ENCODE measurements around the gene SND1.

The SND1 gene

DNA sequence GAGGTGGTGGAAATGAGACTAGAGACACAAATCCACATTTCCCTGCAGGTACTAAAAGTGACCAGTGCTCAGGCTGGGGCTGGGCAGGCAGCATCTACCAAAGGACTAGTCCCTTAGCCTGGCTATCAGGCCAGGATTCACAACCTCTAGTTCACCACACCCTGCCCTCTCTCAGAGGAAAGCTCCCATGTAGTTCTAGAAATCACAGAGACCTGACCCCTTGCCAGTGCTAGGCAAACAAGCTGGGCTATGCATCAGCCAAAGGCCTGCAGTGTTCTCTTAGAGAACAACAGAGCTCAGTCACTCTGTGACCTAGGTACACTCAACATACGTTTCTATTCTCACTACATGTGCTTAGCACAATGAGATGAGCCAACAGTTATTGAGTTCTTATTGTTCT is 405.9 kb downstream of the SND1 start:
- no peak for DNase-seq

DNA sequence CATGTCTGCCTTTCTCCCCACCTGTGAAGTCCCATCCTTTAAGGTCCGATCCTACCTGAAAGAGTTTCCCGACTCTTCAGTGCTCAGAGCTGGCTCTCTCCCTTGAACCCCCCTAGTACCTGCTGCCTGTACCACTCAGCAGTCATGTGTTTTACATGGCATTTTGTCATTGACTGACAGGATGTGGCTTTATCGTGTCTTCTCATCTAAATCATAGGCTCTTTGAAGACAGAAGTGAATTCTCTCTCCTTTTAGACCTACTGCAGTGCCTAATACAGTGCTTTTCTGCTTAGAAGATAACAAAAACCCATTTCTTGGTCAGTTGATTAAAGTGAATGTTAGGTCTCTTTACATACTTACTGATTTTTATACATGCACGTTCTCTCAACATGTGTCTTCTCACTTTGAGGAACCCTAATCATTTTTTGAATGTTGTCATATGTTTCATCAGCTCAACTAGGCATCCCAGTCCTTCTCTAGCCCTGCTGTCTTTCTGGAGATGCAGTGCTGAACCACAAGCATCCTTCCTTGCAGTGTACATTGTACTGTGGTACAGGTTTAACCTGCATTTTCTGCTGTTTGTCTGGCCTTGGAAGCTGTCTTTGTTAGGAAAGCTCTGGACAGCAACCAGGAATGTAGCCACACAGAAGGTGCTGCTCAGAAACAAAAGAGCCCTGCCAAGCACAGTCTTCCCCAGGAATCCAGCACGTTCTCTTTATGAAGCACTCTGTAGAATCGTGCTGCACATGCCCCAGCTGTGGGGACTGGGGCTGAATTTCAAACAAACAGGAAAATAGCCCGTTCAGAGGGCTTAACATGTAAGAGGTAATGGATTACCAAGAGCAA is 407.4 kb downstream of the SND1 start:
- no peak for DNase-seq

DNA sequence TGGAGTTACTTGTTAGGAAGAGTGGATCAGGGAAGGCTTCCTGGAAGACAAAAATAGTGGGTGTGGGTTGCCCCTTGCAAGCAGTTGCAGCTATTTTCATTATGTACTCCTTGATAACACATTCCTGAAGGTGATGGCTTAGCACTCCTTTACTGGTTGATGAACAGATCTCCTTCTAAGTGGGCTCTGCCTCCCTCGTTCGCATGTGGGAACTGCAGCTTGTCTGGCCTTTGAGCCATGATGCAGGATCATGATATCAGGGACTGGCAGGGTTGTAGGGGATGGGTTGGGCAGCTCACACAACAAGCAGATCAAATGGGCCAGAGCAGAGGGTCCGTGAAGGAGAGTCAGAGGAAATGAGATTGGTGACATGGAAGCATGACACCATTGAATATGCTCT is 408.0 kb downstream of the SND1 start:
- no peak for DNase-seq

DNA sequence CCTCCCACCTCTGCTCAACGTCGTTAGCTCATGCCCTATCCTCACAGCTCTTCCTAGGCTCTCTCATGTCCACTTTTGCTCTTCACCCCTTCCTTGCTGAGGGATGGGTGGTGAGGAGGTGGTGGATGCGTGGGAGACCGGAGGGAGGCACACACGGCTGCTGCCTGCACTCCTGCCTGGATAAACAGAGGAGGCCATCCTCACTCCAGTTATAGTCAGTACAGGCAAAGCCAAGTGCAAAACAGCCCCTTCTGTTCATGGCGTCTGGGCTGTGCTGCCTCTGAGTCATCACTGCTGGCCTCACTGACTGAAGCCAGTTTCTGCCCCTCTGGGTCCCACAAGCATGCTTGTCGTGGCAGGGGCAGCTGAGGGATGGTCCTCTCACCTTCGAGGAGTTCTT is 411.1 kb downstream of the SND1 start:
- no peak for DNase-seq

DNA sequence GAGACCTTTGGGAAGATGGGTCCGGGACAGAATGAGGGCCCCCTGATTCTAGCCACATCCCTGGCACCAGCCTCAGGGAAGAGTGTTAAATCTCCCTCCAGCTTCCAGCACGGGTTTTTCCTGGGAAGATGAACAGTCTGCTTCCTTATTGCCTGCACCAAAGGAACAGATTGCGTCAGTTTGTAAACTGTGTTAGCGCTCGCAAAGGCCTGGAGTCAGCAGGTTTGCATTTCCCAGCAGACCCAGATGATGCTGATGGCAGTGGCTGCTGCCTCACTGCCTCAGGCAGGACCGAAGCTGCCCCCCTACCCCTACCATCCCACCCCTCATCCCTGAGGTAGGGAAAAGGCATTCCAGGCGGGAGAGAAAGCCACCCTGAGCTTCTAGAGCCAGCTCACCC is 413.9 kb downstream of the SND1 start:
- DNase-seq, result no peak

DNA sequence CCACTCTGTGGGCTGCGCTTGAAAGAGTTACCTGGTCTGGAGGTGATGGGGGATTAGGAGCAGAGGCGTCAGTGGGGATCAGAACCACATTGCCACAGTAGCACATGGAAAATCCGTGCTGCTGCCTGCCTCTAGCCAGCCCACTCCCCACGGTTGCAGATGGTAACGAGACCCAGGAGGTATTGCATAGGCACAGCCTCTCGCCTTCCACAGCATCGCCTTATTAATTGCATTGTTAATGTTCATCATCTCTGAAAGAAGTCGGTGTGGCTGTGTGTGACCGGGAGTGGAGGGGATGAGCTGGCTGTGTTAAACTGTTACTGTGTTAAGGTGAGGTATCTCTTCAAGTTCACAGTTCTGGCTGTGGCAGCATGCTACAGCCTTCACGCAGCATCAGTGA is 414.4 kb downstream of the SND1 start:
- no peak for DNase-seq

DNA sequence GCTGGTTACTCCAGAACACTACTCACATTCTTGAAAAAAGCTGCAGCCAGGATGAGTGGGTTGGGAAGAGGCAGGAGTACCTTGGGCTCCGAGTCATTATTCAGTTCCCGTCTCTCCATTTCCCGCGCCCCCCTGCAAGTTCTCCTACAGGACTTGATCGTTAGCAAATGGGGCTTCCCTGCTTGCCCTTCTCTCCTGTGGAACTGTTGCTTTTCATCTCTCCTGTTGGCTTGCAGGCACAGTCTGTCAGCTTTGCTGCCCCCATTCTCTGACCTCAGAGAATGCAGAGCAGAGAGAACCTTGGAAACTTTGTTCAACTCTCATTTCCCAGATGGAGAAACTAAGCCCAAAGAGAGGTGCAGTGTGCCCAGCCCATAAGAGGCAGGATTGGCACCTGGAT is 414.9 kb downstream of the SND1 start:
- no peak for DNase-seq

DNA sequence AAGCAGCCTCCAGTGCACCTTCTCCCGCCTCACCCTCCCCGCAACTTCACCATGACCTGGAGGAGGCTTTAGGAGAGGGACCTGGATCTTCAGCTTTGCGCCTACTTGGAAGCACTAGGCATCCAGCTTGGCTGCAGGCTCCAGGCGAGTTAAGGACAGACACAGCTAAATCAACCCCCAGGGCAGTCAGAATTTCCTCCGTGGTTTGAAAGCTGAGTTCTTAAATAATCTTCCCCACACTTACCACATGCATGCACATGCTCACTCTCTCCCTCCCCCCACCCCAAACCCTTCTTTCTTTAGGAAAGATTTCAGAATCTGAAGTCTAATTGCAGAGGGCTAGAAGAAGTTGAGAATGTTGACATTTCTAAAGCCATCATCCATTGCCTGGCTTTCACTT is 416.0 kb downstream of the SND1 start:
- peak; percentile 31 for DNase-seq

DNA sequence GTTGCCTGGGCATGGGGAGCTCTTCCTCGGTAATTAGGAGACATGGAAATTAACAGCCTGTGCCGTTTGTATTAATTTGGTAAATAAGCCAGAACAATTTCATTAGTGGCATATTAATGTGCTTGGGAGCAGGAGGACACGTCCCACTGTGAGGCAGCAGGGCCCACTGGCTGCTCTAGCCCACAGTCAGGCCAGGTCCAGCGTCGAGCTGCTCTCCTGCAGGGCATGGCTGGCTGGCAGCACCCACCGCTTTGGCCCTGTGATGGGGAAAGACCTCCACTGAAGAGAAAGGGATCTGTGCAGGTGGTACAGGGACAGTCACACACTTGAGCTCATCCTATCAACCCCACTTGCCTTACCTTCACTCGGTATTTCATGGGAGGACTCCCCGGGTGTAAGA is 416.8 kb downstream of the SND1 start:
- DNase-seq, result no peak

DNA sequence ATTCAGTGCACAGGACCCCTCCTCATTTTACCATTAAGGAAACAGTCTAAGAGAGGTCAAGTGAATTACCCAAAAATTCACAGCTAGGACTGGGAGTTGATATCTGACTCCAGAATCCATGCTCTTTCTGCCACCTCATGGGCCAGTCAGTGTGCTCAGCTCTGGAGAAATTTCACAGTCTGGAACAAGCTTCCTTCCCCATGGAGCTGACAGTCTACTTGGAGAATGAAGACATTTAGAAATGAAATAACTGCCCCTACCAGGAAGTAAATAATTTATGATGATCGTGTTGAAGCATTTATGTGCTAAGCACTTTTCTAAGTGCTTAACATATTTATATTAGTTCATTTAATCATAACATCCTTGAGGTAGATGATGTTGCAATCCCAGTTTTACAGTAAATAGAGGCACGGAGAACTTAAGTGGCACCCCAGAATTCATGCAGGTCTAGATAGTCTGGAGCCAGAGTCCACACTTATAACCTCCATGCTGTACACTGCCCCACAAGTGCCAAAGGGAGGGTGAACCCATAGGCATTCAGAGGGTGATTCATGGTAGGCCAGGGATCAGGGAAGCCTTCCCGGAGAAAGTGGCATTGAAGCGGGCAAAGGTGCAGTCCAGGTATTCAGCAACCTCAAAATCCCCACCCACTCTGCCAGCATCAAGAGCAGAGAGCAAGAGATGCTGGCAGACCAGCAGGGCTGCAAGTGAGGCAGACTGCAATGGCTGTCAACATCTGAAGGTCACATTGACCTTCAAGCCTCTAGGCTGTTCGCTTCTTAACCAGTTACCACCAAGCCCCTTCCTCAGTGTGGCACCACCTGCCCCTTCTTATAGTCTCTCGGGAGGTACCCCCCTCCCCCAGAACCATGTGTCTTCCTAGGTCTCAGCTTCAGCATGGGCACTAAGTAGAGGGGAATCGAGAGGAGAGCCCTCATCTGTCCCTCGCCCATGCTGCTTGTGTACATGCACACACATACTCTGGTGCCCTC is 417.7 kb downstream of the SND1 start:
- DNase-seq, result no peak

DNA sequence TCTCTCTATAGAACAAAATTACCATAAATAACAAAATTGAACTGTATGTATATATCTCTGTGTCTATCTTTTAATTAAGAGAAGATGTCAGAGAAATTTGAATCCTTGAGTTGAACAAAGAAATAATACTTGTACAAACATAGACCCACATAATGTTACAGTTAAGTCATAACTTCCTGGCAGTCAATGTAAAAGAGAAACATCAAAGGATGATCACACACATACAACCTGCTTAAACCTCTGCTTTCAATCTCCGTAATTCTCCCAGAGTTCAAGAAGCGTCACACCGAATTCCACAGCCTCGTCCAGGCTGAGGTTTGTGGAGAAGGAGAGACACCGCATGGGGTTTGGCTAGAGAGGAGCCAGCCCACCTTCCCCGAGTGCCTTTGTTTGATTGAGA is 419.4 kb downstream of the SND1 start:
- no peak for DNase-seq

DNA sequence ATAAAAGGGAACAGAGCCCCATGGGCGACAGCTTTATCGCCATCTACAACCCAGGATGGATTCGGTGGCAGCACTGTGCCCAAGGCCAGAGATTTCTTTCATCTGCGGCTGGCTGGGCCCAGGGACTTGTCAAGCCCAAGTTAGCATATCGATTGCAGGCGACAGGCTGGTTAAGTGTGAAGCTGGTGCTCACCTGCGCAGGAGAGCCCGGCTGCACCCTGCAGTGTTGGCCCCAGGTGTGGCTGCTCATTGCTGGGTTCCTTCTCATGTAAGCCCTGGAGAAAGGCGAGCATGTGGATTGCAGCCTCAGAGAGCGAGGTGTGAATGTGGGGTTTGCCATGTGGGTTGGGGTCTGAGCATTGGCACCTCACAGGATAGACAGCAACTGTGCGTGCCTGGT is 419.8 kb downstream of the SND1 start:
- no peak for DNase-seq

DNA sequence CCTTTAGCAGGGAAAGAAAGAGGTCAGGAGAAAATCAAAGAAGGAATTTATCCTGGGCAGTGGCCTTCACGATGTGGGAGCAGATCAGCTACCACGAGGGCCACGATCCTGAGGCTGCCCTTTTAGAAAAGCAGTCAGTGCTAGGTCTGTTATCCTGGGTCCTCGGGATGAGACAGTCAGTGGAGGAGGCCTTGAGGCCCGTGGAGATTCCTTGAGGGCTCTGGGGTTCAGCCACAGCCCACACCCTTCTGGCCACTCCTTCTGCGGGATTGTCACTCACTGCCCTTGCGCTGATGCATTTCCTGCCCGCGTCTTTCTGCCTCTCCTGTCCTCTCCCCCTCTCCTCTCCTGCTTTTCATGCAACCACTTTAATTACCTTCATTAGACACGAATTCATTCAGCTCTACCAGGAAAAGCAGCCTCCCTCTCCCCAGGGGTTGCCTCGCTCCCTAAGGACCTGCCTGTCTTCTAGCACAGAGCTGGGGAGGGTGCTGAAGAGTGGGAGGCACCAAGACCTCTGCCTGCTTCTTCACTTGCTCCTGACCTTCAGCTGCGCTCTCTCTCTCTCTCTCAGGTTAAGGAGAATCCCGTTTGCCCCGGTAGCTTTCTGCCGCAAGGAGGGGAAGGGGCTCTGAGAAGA is 421.8 kb downstream of the SND1 start:
- DNase-seq, result no peak

DNA sequence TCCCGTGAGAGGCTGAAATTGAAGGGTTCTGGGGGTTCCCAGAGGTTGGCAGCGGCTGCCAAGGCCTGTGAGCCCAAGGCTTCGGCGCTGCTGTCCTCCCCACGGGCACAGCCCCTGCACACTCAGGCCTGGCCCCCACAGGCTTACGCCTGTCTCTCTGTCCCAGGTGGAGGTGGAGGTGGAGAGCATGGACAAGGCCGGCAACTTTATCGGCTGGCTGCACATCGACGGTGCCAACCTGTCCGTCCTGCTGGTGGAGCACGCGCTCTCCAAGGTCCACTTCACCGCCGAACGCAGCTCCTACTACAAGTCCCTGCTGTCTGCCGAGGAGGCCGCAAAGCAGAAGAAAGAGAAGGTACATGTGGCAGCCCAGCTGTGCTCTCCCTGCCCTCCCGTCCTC is 422.3 kb downstream of the SND1 start:
- DNase-seq, result no peak

DNA sequence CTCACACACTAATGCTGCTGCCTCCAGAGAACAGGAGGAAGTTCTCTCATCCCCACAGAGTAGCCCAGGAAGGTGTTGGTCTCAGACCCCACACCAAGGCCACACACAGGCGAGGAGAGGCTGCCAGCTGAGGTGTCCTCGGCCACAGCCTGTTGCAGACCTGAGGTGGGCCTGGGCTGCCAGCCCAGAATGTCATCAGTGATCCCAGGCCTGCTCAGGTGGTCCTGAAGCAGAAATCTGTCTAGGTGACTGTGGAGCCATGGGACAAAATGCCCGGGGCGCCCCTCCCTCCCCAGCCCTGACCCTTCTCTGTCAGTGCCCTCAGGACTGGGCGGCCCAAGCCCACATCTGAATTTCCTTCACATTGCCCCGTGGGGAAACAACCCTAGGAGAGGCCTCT is 422.7 kb downstream of the SND1 start:
- DNase-seq, result no peak

DNA sequence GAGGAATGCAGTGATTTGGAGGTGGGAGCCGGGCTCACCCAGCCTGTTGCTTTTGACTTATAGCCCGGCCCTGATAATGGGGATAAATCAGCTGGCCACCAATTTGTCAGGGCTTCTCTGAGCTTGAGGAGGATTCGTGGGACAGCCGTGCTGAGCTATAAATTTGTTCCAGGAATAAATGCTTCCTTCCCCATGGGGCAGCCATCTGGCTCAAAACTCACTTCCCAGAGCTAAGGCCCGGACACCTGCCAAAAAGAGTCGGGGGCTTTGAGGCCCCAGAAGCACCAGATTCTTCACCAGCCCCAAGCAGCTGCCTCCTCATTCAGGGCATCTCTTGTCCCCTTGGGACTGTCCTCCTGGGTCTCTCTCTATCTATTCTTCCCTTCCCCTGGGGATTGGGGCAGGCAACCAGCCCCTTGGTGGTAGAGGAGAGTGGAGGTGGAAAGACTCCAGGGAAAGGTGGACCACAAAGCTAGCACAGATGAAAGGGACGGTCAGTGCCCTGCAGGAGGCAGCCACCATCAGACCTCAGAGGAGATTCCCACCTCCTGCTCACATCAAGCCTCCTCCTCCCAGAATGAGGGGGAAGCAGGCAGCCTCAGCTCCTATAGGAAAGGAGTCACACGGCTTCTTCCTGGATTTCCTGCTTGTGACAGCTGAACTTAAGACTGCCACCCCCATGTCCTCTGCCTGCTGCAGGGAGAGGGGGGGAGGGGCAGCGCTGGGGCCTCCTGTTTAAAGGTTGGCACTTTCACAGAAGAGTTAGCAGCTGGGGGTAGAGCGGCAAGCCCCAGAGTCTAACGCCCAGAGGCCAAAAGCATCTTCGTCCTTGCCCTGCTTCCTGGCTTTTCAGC is 423.5 kb downstream of the SND1 start:
- DNase-seq, result no peak

DNA sequence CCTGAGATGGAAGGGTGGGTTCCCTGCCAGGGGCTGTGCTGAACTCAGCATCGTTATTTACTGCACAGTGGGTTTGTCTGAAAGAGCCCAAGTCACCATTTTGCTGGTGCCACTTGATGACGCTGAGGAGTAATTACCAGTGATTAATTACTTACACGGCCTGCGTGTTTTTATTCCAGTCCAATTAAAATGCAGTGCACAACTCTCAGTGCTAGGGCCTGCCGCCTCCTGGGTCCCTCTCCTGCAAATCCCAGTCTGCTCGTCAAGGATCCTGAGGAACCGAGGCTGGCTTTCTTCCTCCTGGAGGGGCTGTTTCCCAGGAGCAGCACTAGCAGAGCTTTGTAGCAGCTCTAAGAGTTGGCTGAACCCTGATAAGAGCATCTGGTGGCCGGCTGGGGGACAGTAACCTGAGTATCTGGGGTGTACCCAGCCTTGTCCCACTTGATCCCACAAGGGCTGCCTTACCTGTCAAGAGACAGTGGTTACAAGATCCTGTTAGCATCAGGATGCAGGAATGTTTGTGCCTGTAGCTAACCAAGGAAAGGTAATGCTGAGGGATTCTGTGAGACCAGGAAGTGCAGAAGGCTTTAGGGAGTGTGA is 424.3 kb downstream of the SND1 start:
- DNase-seq, result no peak

DNA sequence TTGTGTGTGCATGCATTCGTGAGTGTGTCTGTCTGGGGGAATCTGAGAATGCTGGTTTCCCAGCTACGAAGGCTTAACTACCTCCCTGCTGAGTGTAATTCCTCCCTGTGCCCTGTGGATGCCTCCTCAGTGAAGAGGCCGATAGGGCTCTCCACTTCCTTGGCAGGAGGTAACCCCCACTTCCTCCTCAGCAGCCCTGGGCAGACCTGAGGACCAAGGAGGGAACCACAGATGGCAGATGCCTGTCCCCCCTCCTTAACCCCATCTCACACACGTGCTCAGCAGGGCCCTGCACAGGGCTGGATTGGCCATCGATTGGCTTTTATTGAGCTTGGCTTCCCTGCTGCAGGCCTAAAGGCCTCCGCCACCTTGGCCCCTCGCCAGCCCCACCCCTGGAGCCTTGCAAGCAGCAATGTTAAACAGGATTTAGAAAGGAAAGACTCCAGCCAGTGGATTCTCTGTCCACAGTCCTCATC is 424.8 kb downstream of the SND1 start:
- DNase-seq, result no peak

DNA sequence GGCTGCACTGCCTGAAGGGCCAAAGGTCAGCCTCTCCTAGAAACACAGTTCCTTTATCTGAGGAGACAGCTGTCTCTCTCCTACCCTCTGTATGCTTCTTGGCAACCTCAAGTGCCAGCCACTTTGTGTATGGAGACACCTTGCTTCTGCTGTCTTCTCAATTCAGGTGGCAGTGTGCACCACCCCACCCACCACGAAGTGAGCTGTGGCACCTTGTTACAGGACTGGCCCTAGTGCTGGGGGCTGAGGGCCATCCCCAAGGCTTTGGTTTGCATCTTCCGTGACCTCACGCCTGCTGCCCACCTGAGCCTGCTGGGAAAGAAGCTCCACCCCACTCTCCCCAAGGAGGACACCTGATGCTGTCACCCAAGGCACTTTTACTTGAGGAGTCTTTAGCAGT is 426.3 kb downstream of the SND1 start:
- no peak for DNase-seq

DNA sequence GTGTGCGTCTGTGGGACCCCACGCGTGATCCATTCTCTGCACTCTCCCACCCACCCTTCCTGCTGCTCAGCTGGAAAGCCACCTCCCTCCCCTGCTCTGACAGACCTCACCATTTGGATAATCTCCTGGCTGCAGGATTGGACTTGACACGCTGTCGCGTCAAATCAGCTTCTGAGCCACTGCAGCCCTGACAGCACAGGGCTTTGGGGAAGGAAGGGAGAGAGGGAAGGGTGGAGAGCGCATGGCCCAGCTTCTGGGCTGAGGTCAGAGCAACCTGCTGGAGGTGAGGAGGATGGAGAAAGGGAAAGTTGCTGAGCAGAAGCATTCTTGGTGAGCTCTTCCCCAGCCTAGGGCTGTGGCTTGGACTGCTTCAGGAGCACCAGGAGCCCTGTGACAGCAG is 428.2 kb downstream of the SND1 start:
- DNase-seq, result no peak

DNA sequence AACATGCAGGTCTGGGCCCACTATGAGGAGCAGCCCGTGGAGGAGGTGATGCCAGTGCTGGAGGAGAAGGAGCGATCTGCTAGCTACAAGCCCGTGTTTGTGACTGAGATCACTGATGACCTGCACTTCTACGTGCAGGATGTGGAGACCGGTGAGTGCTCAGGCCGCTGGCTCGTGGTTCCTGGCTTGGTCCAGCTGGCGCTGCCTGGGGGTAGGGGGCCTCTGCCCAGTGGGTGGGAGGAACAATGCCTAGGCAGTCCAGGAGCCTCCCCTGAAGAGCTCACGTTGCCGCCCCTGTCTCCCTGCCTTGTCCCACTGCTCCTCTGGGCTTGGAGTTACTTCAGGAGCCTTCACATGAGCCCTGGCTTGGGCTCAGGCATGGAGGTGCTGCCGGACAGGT is 429.4 kb downstream of the SND1 start:
- DNase-seq, result no peak

DNA sequence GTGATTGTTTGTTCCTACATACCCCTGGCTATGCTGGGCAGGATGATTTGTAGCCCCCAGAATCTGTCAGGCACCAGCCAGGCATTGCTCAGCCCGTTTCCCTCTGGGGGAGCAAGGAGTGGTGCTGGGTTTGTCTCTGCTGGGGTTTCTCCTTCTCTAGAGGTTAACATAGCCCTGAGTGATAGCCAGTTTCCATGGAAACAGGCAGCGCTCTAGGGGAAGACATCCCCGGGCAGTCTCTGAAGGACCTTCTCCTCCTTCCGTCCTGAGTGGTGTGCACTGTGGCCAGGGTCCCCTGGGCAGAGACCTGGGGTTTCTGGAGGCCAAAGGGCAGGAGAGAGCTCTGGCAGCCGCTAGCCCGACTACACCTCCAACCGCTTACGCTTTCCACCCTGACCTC is 429.8 kb downstream of the SND1 start:
- no peak for DNase-seq
